Keratinocyte (primary cell): ENCODE measurements around the gene HGS.

ENCODE experiments used
- CTCF ChIP-seq, 3 experiments: IDR thresholded peaks in 1 of 3; conservative IDR thresholded peaks in 1 of 3; optimal IDR thresholded peaks in 1 of 3; 2 replicates in 2 of 3; 3 replicates in 1 of 3; pipeline versions ENCODE3 to v1.5.1; 2011; ENCODE audit warnings: low read length in 3 of 3, mild to moderate bottlenecking in 3 of 3, moderate library complexity in 2 of 3, control low read depth in 1 of 3, inconsistent platforms in 1 of 3; ENCODE audit not compliant: insufficient read depth in 2 of 3; ENCODE audit errors: extremely low read depth in 1 of 3
- EZH2 ChIP-seq: IDR thresholded peaks from one replicate; pipeline ENCODE4 v1.6.1; 2012; ENCODE audit warnings: inconsistent platforms, mild to moderate bottlenecking, low read length, moderate library complexity

- TF ChIP-seq CTCF (optimal IDR thresholded peaks at IDR 0.05 in 1 of 3, IDR thresholded peaks at IDR 0.05 in 1 of 3, conservative IDR thresholded peaks at IDR 0.05 in 1 of 3; ENCODE audit: extremely low read depth in 1 of 3, insufficient read depth in 2 of 3, low read length in 3 of 3): no peak
- TF ChIP-seq EZH2: no peak
Measured at GRCh38 chr17:81638683-81639082, 45.1 kb upstream of the HGS start.
